H1 (cell line): Measurements from ENCODE around the gene DAGLA. TPM values are rescaled to one million over a fixed set of nuclear protein-coding genes. Genes with fewer than 3 reads are reported as not detected.

ENCODE experiments used
- CHD7 ChIP-seq: fragments of 300-600 bp; sonication (generic); IDR thresholded peaks from 2 replicates; pipeline ENCODE4 v1.7.1; 2012; ENCODE audit warnings: low read length, moderate library complexity, mild to moderate bottlenecking, inconsistent platforms; ENCODE audit not compliant: insufficient replicate concordance
- polyA plus RNA-seq, 7 experiments: library from polyadenylated mRNA; depleted of rRNA in 3 of 7; stranded (reverse) in 5 of 7; unstranded in 2 of 7; fragments of >200 nt in 5 of 7; fragments of 200-250 nt in 2 of 7; gene quantifications; 1 replicate in 5 of 7; 2 replicates in 1 of 7; 4 replicates in 1 of 7; pipeline versions ENCODE4 v1.2.1 to v1.2.3, GENCODE V29; 2011 to 2013; ENCODE audit warnings: missing spikeins in 2 of 7, mixed read lengths in 2 of 7
- total RNA-seq: library from RNA; stranded (reverse); fragmentation: NEBNext Ultra II Directional; extraction: Animal tissue kit (Norgen Biotek cat#: 25700); gene quantifications from 2 replicates; pipeline ENCODE4 v1.2.1, GENCODE V29; 2021

The DAGLA gene
- total and polyA plus RNA-seq, 2 of the 8 experiments (the other 6 are each of a cell fraction or from before 2014, with no cell fraction given) = 3.6 to 6.6 TPM

- no peak for TF ChIP-seq CHD7
- TF ChIP-seq, all 59 proteins: peak for 0
Observed at GRCh38 chr11:61784506-61784805, 104.3 kb downstream of the DAGLA start (continued).
